Testis (tissue), 3 donors: ENCODE measurements around the gene ROR2. TPM values are rescaled to one million over a fixed set of nuclear protein-coding genes. Genes with fewer than 3 reads are reported as not detected.

Source experiments
- DNase-seq: peaks from one replicate; pipeline ENCODE4 v3.0.0-alpha.2; 2019
- H3K27ac ChIP-seq, 2 donors: fragments of 200-600 bp; sonication (generic); one replicate each; pipeline ENCODE4 v1.5.1; 2019
- H3K27me3 ChIP-seq: fragments of 200-600 bp; sonication (generic); one replicate; pipeline ENCODE4 v1.5.1; 2019
- H3K36me3 ChIP-seq: fragments of 200-600 bp; sonication (generic); one replicate; pipeline ENCODE4 v1.5.1; 2017; ENCODE audit warnings: low read depth; ENCODE audit errors: missing control alignments
- H3K4me1 ChIP-seq: fragments of 200-600 bp; sonication (generic); one replicate; pipeline ENCODE4 v1.5.1; 2019
- H3K4me3 ChIP-seq, 2 donors: fragments of 200-600 bp; sonication (generic); one replicate each; pipeline ENCODE4 v1.5.1; 2017 to 2019
- H3K9me3 ChIP-seq: fragments of 200-600 bp; sonication (generic); one replicate; pipeline ENCODE4 v1.5.1; 2017
- CTCF ChIP-seq, 3 experiments: fragments of 450-650 bp in 2 of 3; fragments of 200-600 bp in 1 of 3; sonication (generic) in 1 of 3; IDR thresholded peaks; one replicate each; pipeline ENCODE4 v1.5.1; 2016 to 2019; ENCODE audit warnings: antibody characterized with exemption in 3 of 3, mild to moderate bottlenecking in 2 of 3, moderate library complexity in 1 of 3
- POLR2A ChIP-seq: fragments of 450-650 bp; IDR thresholded peaks from one replicate; pipeline ENCODE4 v1.6.1; 2017; ENCODE audit warnings: antibody characterized with exemption, mild to moderate bottlenecking, moderate library complexity
- WGBS, 2 donors: methylation state at CpG; one replicate each; pipeline ENCODE4 v1.1.5; 2018; 5-methylcytosine and 5-hydroxymethylcytosine counted together
- intact Hi-C: fragments of 100-400 bp; cut with DNase I; formaldehyde crosslinking; loops from one replicate; pipeline ENCODE4 v1.15.1; 2023; ENCODE audit warnings: low total_unique reads
- microRNA-seq, 2 donors: library from miRNA; unstranded; fragments of <30 nt; microRNA quantifications; one replicate each; pipeline ENCODE4, GENCODE V29; 2016; ENCODE audit warnings: borderline number of aligned reads in 2 of 2, borderline replicate concordance in 1 of 2
- polyA plus RNA-seq: library from polyadenylated mRNA; stranded (reverse); fragments of 350-450 nt; fragmentation: Illumina TruSeq; extraction: RNeasy Lipid Tissue Mini Kit (QIAGEN cat#74804); gene quantifications from one replicate; pipeline ENCODE4 v1.2.3, GENCODE V29; 2014; ENCODE audit warnings: low read depth, low replicate concordance; ENCODE audit not compliant: insufficient read depth
- small RNA-seq, 2 donors: library from RNA; depleted of rRNA; stranded (forward); fragments of <200 nt; gene quantifications; one replicate each; pipeline ENCODE3, GENCODE V24; 2016
- total RNA-seq, 2 donors: library from RNA; depleted of rRNA; stranded (reverse); fragments of >200 nt; gene quantifications; one replicate each; pipeline ENCODE4 v1.2.3, GENCODE V29; 2016

The ROR2 gene
- total and polyA plus RNA-seq, 3 donors from 2014 or later, result 11.5 to 16.5 (median 12.3) TPM

- peak; percentile 87 for DNase-seq
- intact Hi-C loops, result no loop called here
- Histone ChIP-seq H3K9me3 (no peaks in the 10 kb centered on the region), H3K4me1 (no peaks in the 10 kb centered on the region), H3K27me3 (no peaks in the 10 kb centered on the region), H3K27ac (no peak overlapping the region), H3K4me3 (no peak overlapping the region), H3K36me3 (no peaks in the 10 kb centered on the region)
- no peak for TF ChIP-seq POLR2A
- no peak for TF ChIP-seq CTCF (IDR thresholded peaks at IDR 0.05)
- WGBS, 2 donors, result 38 to 41% methylated on average over 12 of the region's 12 CpGs
Observed at GRCh38 chr9:91515074-91515687, 434.8 kb downstream of the ROR2 start.

Small RNA genes lying within 50 kb of the gene (microRNA-seq; reads per million reads assigned to microRNA genes)
- gene MIR3910-1 (0 reads per million in 2 donors), gene MIR3910-2 (0 reads per million in 2 donors)

Small RNA genes lying within 50 kb of the gene (small RNA-seq; reads per million reads assigned to genes)
- gene MIR3910-1, result 0 reads per million in 2 donors

Other genes starting within 250 kb of the ROR2 start
- gene SPTLC1, start 165.2 kb upstream of the ROR2 start, total RNA-seq, result 100 to 1,000 TPM in 1 of 2 donors, 10 to 100 TPM in 1; 77.1 to 104 TPM
- 71.6 TPM for gene SPTLC1, start 165.2 kb upstream of the ROR2 start, polyA plus RNA-seq